Liver (tissue), 3 donors: Measurements from ENCODE around the gene VENTX.

Experiments
- ATF3 ChIP-seq: IDR thresholded peaks from 2 replicates; pipeline ENCODE4 v1.6.1; 2016; ENCODE audit warnings: antibody characterized with exemption
- CTCF ChIP-seq: fragments of 150-350 bp; IDR thresholded peaks from 2 replicates; pipeline ENCODE4 v1.5.1; 2017; ENCODE audit warnings: improper control_type of control experiment, low read depth, low read length; ENCODE audit not compliant: missing input control
- MAX ChIP-seq: IDR thresholded peaks from 2 replicates; pipeline ENCODE4 v1.6.1; 2016; ENCODE audit warnings: antibody characterized with exemption
- NR2F2 ChIP-seq: IDR thresholded peaks from 2 replicates; pipeline ENCODE4 v1.6.1; 2016; ENCODE audit warnings: antibody characterized with exemption
- TAF1 ChIP-seq: conservative IDR thresholded peaks from 2 replicates; pipeline ENCODE4 v1.6.1; 2016; ENCODE audit warnings: antibody characterized with exemption, mild to moderate bottlenecking
- donor health status: healthy.
- donor health status: healthy.

- TF ChIP-seq CTCF (no peak), ATF3 (no peak), TAF1 (no peak), MAX (no peak), NR2F2 (no peak)
Observed at GRCh38 chr10:133272301-133272963, 34.8 kb downstream of the VENTX start.
